HG03039 (cell line): Measurements from ENCODE around the gene MYMK.

Source experiments
- ATAC-seq: cut with Tn5 transposase; IDR thresholded peaks from one replicate; pipeline ENCODE4 v1.9.1; 2021; ENCODE audit warnings: mild to moderate bottlenecking, moderate library complexity; ENCODE audit not compliant: unreplicated experiment

The MYMK gene

GRCh38 chr9:133536080-133536479 is 11.3 kb upstream of the MYMK start:
- ATAC-seq: no peak

GRCh38 chr9:133535306-133535877 is 10.6 kb upstream of the MYMK start:
- no peak for ATAC-seq

- no peak for ATAC-seq
These were observed 9.9 kb upstream of the MYMK start, which contains the start of gene ADAMTSL2 for GRCh38 chr9:133534346-133535291. ADAMTSL2 (plus strand) TSS chr9:133534704; CDS start chr9:133536713, 2,009 bp downstream.

GRCh38 chr9:133533857-133534256 is 9.1 kb upstream of the MYMK start:
- ATAC-seq: no peak

- ATAC-seq: no peak
These were observed 8.3 kb upstream of the MYMK start for GRCh38 chr9:133532937-133533668.

- no peak for ATAC-seq
These were observed 6.5 kb upstream of the MYMK start for GRCh38 chr9:133531293-133531692.

GRCh38 chr9:133529874-133530273 is 5.1 kb upstream of the MYMK start:
- no peak for ATAC-seq

GRCh38 chr9:133529457-133529856 is 4.7 kb upstream of the MYMK start:
- no peak for ATAC-seq

GRCh38 chr9:133528876-133529241 is 4.1 kb upstream of the MYMK start:
- no peak for ATAC-seq

GRCh38 chr9:133528001-133528875 is 3.5 kb upstream of the MYMK start:
- no peak for ATAC-seq

GRCh38 chr9:133527444-133527920 is 2.7 kb upstream of the MYMK start:
- ATAC-seq: no peak

- ATAC-seq: no peak
These were observed 2.1 kb upstream of the MYMK start for GRCh38 chr9:133526721-133527321.

GRCh38 chr9:133525677-133526076 is 918 bp upstream of the MYMK start:
- ATAC-seq: no peak

- no peak for ATAC-seq
These were observed 613 bp downstream of the MYMK start for GRCh38 chr9:133524146-133524545.

GRCh38 chr9:133523106-133523505 is 1.7 kb downstream of the MYMK start:
- ATAC-seq: no peak

GRCh38 chr9:133522073-133522910 is 2.5 kb downstream of the MYMK start:
- no peak for ATAC-seq

GRCh38 chr9:133521122-133522072 is 3.4 kb downstream of the MYMK start:
- ATAC-seq: no peak
